GM04503 (cell line): ENCODE measurements around the gene MAST4.

Experiments used
- DNase-seq: peaks from one replicate; pipeline ENCODE4 v3.0.0-alpha.2; 2012; ENCODE audit warnings: low read depth

The MAST4 gene

DNA sequence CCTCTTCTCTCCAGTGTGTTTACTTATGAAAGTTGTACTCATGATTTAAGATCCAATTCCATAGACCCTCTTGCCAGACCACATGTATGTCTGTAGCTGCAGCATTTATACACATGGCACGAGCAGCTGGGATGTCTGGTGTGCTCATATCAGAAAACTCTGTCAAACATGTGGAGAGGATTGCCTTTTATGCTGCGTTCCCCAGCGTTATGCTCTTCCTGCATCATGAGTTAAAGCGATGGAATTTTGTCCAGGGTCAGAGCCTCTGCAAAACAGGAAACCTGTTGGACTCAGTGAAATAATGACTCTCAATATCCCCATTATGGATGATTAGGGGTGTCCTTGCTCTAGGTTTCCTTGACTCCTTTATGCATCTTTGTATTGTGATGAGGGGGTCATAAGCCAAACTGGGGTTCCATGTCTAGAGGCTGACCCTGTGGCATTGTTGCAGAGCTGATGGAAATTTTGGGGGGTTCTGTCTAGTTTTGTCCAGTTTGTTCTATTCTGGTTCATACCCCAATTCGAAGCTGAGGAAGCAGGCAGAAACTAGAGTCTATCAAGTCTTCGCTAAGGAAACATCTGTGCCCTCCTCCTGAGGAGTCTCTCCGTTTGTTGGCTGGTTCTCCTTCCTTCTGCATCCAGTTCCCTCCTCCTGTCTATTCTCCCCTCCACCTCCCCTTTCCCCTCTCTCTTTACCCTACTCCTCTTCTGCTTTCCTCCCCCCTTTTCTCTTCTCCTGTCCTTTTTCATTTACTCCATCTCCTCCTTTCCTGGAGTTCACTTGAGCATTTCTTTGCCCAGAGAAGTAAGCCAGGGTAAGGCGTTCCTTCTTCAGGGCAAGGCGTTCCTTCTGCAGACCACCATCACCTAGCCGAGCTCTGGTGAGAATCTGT lies 252.8 kb downstream of the MAST4 start:
- no peak for DNase-seq

DNA sequence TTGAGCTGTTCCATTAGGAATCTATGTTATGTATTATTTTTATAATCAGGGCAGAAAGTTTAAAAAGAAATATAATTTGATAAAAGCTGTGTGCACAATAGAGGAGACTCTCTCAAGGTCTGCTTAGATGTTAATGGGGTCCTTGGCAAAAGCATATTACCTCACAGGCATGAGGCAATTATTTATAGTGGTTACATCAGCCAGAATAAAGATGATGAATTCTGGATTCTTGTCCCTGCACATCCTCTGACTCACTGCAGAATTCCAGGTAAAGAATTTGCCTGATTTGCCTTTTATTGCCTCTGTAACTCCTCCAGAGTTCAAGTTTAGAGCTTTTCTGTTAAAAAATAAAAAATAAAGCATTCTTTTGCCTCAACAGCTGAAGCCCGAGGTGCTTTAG lies 253.6 kb downstream of the MAST4 start:
- DNase-seq, result no peak

DNA sequence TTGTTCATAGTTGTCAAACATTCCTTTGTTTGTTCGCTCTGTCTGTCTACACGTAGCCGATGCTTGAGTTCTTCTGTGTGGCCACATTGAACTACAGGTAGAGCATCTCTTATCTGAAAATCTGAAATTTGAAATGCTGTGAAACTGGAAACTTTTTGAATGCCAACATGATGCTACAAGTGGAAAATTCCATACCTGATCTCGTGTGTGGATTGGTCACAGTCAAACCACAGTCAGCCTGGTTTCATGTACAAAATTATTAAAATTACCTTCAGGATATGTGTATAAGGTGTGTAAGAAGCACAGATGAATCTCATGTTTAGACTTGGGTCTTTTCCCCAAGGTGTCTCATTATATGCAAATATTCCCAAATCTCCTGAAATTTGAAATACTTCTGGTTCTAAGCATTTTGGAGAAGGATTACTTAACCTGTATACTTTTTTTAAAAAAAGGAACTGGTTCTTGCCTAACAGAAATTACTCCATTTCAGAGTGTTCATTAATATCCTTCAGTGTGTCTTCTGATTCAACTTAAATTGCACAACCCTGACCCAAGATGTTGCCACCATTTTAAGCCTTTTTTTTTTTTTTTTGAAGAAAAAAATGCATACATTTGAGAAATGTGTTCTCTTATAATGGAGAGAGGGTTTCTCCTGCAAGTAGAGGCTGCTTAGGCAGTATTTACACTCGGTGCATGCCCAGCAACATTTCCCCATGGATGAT lies 254.3 kb downstream of the MAST4 start:
- no peak for DNase-seq

DNA sequence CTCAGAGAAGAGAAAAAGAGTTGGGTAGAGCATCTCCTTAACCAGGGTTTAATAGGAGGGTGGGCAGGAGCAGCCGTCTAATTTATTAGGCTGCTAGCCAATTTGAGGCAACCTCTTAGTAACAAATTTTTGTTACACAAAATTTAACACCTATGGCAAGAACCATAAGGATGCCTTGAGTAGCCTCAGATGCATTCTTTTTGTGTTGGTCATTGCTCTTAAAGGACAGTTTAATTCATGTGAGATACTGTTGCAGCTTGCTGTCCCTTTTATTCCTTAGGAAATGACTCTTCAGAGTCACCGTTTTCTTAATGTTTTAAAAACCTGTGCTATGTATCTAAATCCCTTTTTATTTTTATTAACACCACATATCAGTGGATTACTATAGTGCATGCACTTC lies 255.1 kb downstream of the MAST4 start:
- DNase-seq, result no peak

DNA sequence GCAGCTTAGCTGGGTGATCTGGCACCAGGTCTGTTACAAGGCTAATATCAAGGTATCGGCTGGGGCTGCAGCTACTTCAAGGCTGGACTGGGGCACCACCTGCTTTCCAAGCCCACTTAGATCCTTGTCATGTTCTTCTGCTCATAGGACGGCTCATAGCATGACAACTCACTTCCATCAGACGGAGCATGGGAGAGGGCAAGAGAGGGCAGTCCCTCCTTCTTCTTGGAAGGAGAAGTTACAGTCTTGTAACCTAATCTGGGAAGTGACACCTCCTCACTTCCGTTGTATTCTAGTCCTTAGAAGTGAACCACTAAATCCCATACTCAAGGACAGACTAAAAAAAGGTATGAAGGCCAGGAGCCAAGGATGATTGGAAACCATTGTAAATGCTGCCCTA lies 258.2 kb downstream of the MAST4 start:
- DNase-seq, result no peak

DNA sequence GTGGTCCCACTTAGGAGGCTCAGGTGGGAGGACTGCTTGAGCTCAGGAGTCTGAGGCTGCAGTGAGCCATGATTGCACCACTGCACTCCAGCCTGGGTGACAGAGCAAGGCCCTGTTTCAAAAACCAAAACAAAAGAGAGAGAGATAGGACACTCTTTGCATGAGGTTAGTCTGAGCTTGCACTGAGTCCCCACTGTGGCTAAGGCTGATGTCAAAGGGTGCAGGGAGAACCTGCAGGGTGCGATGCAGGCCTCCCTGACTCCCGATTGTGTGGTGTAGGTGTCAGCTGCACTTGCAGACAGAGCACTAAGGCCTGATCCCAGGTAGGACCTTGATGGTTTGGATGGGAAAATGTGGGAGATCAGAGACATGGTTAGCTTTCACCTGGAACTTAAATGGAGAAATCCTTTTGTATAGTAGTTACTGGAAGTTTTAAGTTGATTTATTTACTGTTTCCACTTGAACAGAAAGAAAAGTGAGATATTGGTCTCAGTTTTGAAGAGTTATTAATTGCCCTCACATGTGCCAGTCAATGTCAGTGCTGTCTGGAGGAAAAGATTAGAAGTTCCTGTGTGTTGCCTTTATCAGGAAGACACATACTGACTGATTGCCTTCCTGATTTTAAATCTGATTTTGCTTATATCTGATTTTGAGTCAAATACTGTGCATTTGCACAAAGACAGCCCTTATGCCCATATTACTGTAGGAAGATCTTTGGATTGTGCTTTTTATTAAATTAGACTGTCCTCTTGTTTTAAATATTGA lies 260.0 kb downstream of the MAST4 start:
- no peak for DNase-seq

DNA sequence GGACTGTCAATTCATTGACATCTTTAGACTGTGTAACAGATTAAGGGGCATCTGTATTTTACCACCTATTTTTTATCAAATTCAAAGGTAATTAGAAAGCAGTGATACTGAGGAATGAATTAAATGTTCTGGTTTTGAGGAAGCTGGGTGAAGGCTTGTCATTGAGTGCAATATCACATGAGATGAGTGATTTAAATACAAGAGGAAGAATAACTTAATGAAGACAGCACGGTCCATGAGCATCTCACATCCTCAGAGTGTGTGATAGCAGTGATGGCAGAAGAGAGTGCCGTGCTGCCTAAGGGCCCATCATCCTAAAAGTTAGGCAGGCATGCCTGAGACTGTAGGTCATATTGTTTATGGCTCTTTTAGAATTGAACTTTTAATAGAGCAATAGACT lies 263.3 kb downstream of the MAST4 start:
- no peak for DNase-seq

DNA sequence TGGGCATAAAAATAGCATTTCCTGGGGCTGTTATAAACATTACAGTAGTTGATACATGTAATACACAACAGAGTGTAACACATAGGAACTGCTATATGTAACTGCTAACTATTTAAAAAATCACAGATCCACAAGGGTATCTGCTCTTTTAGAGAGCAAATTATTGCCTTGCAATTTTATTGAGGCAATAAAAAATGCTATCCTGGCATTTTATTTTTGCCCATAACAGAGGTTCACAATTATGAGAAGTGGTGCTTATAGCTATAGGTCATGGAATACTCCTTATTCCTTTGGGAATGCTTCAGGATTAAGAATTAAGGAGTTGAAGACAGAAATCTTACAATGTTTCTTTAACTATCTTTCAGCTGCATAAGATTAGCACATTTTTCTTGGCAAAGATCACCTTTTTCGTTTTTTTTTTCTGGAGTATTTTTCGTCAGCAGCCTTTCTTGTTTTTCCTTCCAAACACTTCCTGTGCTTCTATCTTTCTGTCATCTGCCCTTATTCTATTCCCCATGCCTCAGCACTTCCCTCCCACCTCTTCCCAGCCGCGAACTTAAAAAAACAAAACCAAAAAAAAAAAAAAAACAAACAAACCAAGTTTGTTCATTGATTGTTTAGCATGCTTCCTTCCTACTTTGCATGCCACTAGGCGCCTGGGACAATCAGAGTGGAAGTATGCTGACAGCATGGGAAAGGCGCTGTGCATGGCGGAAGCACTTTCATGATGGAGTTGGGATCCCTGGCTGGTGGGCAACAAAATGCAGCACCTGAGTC lies 264.2 kb downstream of the MAST4 start:
- no peak for DNase-seq

DNA sequence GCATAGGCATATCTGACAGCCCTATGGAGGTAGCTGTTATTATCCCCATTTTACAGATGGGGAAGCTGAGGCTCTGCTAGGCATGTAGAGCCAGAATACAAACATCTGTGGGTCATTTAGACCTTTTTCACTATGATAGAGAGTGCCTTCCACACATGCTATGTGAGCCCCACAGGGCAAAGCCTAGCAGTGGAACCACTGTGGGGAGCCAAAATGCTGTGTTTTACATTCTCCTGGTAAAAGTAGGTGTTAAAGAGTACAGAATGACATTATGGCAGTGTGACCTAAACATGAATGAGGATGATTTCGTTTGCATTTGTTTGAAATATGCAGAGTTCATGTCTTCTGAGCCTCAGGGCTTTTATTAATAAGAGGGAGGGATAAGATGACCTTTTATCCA lies 265.2 kb downstream of the MAST4 start:
- DNase-seq, result no peak

DNA sequence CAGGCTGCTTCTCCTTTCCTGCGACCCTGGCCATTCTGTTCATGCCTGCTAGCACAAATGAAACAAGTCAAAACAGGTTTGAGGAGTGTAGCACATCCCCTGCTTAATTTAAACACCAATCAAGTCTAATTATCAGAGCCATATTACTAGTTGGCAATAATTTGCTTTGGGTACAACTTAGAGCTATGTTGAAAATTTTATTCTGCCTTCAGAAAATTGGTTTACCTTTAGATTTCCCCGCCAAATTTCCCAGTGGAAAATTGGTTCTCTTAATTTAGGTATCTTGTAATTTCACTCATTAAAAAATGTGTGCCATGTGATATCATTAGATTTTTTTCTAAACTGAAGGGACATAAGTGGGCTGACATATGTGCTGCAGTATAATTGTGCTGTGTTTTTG lies 265.8 kb downstream of the MAST4 start:
- DNase-seq, result no peak

DNA sequence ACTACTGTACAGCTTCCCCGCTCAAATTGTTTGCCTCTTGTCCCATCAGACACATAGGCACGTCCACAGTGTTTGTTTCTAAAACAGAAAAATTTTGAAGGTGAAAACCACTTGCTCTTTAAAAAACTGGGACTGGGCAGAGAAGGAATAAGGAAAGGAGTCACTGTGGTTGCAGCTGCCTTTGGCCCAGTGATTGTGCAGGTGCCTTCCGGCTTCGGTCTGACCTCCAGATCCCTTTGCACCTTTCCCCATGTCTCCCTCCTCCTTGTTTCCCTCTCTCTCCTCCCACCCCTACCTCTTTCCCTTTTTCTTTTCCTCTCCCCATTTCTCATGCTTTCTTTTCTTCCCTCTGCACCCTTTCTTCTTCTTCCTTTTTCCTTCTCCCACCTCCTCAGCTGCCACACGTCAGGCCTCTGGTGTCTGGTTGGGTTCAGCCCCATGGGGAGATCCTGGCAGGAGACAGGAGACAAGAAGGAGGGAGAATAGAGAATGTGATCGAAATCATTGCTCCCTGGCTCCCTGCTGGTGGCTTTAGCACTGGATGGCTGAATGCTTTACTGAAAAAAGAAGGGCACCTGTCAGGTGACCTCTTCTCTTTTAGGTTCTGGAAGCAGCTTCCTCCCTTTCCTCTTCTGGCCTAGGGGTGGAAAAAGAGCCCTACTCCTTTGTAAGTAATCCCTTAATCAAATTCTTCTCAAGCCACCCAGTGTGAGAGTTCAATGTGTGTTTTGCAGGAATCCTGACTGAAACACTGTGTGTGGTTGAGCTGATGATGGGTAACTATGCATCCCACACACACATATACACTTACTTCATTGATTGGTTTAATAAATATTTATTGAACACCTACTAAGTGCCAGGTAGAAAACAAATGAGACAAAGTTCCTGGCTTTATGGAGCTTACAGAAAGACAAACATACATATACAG lies 267.3 kb downstream of the MAST4 start:
- DNase-seq, result no peak

DNA sequence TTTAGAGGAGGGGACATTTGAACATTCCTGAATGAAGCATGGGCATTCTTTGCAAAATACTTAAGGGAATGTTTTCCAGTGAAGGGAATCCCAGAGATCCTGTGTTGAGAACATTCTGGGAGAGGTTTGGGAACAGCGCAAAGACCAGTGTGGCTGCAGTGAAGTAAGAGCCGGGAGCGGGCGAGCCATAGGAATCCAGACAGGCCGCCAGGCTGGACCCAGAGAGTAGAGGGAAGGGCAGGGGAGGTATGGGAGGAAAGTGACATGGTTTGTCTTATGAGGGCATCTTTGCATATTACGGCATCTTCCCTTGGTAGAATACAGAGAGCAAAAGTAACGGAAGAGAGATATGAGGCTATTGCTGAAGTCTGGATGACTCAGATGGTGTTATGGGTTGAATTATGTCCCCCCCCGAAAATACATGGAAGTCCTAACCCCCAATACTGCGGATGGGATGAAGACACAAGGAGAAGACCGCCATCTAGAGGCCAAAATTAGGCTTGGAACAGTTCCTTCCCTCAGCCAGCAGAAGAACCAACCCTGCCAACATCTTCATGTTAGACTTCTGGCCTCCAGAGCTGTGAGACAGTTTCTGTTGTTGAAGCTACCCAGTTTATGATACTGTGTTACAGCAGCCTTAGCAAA lies 268.2 kb downstream of the MAST4 start:
- DNase-seq, result no peak

DNA sequence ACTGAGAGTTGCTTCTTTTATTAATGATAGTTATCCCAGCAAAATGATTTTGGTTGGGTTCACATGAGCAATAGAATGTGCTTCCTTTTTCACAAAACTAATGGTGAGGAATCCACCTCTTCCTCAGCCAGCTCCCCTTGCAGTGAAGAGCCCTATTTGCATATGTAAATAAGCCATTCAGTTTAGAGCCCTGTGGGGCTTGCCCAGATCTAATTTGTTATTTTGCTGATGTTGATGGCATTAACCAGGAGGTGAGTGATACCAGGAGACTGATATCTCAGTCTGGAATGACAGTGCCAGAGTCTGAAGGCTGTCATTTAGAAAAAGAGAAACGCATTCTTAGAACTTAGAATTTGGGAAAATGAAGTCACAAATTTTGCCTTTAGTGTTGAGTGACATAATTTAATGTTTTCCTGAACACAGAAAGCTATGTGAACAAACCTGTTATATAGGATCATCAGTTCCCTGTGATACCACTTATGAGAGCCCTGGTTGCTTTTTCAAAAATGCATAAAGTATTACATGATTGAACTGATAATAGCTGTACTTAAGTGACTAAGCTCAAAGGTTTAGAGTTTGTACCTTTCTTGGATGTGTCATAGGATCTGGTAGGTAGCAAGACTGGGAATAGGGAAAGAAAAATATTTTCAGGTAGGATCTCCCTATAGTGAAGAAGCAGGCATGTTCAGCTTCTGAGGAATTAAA lies 271.6 kb downstream of the MAST4 start:
- no peak for DNase-seq

DNA sequence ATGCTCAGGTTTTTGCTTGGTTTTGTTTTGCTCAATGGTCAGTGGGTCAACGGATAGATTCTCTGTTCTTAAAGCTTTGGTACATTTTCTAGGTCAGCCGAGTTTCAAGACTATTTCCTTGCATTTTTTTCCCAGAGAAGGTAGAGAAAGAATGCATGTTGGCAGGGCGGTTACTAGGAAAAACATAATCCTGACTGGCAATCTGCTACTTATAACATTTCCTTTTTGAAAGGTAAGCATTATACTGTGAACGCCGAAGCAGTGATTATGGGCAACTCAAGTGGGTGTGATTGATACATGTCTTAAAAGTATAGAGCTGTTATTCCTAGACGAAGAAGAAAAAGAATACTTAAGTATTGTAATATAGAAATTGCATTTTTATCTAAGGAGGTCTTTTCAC lies 273.2 kb downstream of the MAST4 start:
- DNase-seq, result no peak

DNA sequence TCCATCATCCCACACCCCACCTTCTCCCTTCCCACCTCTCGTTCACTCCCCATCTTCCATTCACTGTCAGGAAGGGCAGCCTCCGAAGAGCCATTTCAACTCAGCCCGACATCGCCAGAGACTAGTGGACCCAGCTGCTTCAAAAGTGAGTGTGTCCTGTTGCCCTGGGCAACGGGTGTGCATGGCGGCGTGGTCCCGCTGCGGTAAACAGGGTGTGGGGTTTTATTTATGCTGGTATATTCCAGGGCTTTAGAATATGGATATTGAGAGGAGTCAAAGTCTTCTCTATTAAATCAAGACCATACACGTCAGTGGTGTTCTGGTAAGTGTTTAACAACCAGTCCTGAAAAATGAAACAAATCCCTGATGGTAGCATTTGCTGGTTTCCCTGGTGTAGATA lies 274.5 kb downstream of the MAST4 start:
- DNase-seq, result no peak

DNA sequence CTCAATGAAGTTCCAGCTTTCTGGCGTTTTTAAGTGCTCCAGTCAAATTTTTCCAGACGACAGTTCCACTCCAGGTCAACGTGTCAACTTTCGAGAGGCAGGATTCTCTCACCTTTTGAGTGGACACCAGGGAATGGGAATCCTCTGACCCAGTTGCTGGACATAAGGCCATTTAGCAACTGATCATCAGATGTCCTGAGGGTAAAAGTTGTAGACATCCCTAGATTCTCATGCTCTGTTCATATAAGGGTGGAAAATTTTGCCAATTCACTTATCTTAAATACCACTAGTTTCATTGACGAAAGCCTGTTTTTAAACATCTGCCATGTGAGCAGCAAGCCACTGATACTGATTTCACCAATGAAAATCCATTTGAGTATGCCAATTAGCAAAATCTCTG lies 275.5 kb downstream of the MAST4 start:
- no peak for DNase-seq

DNA sequence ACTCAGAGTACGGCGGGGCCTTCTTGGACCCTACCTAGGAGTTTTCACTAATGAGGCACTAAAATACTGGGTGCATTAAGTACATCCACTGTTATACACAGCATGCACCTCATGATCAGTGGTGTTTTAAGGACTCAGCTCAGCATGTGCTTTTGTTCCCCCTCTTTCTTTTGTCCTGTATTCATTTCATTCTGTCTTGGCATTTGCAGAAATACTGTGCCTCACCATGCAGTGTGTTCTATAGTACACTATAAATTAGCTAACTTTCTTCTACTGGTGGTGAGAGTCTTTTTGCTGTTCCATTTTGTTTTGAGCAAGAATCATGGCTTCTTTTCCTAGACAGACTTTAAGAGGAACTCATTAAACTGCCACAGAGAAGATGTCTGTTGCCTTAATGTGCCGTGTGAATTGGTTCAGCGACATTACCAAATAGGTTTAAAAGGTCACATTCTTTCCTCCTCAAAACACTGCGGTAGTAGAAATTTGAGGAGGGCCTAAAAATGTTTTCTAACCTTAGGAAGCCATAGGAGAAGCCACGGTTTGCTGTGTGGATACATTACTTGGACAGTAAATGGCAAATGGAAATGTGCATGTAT lies 276.6 kb downstream of the MAST4 start:
- no peak for DNase-seq

DNA sequence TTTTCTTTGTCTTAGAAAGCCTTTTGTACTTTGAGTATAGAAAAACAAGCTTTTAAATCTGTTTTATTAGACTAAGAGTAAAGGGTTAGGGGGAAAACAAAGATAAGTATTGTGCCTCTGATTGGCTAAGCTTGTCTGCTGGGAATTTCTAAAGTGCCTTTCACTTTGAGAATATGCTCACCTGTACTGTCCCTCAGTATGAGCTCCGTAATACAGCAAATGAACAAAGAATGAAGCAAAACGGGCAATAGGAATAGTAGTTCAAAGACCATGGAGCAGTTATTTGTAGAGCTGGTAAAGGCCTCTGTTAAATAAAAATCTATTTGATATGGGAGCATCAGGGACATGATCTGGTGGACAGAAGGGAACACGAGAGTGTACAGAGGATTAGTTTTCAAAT lies 277.8 kb downstream of the MAST4 start:
- no peak for DNase-seq

DNA sequence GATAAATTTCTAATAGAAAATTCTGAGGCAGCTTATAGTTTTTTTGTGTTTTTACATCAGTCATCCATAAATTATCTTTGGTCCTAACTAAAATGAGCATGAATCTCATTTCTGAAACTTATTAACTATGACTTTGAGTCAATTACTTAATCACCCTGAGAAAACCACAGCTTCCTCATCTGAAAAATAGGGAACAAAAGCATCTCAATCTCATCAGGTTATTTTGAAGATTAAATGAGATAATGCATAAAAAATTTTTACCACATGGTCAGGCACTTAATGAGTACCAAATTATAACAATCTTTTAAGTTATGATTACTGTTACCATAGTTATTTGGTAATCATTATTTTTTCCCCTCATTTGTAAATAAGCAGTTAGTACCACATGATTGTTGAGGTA lies 279.1 kb downstream of the MAST4 start:
- no peak for DNase-seq
